GM12878 (cell line): ENCODE data around the gene ACTL6B. TPM values are rescaled to one million over a fixed set of nuclear protein-coding genes. Genes with fewer than 3 reads are reported as not detected.

Experiments used
- ATAC-seq: fragments of 200-7000 bp; cut with Tn5 transposase; 3 replicates; pipeline ENCODE4 v1.9.1; 2020; ENCODE audit warnings: mild to moderate bottlenecking, moderate library complexity
- BruUV-seq: library from RNA; stranded (reverse); fragments of 400-500 nt; replicated peaks from 2 replicates; lab custom pipeline; 2021; lab: Mats Ljungman, UMichigan
- CTCF ChIA-PET: fragments of 300-600 bp; sonication (Branson Sonifier 250); formaldehyde crosslinking; extraction: SDS; loops from one replicate; lab custom pipeline; 2021; ENCODE audit warnings: inconsistent platforms; lab: Yijun Ruan, JAX
- POLR2A ChIA-PET: fragments of 350-600 bp; formaldehyde crosslinking; extraction: SDS; loops from one replicate; lab custom pipeline; 2021; ENCODE audit warnings: inconsistent platforms; lab: Charles Lee
- RAD21 ChIA-PET: fragments of 300-600 bp; sonication (Branson Sonifier 250); formaldehyde crosslinking; loops from one replicate; lab custom pipeline; 2023; ENCODE audit warnings: antibody characterized with exemption; ENCODE audit not compliant: unreplicated experiment; lab: Charles Lee
- SMC1A ChIA-PET: fragments of 300-600 bp; sonication (Branson Sonifier 250); formaldehyde crosslinking; loops from one replicate; lab custom pipeline; 2023; ENCODE audit not compliant: unreplicated experiment, uncharacterized antibody; lab: Charles Lee
- DNase-seq: peaks from one replicate; pipeline ENCODE4 v3.0.0-alpha.2; 2011; ENCODE audit warnings: low read depth, low spot score
- FAIRE-seq: peaks from 3 replicates; lab custom pipeline; 2011; peaks lifted over from hg19 to GRCh38; lab: Jason Lieb, UNC
- H2AFZ ChIP-seq: 2 replicates; pipeline ENCODE4 v1.6.0; 2011; ENCODE audit warnings: low read depth, low read length, control low read depth; ENCODE audit not compliant: control insufficient read depth
- H3K27ac ChIP-seq: 2 replicates; pipeline ENCODE4 v1.5.1; 2011; ENCODE audit warnings: control low read depth; ENCODE audit not compliant: control insufficient read depth, insufficient read depth
- H3K27me3 ChIP-seq, 2 experiments: replicated peaks in 1 of 2; 2 replicates each; pipeline versions ENCODE4 v1.6.0 to v1.6.1; 2011; ENCODE audit warnings: low read length in 1 of 2; ENCODE audit not compliant: control insufficient read depth in 2 of 2, insufficient read depth in 2 of 2
- H3K36me3 ChIP-seq, 2 experiments: 2 replicates each; pipeline ENCODE4 v1.5.1; 2011; ENCODE audit warnings: low read length in 1 of 2; ENCODE audit not compliant: control insufficient read depth in 2 of 2, insufficient read depth in 2 of 2
- H3K4me1 ChIP-seq: 2 replicates; pipeline ENCODE4 v1.6.1; 2011; ENCODE audit warnings: mild to moderate bottlenecking, low read length, moderate library complexity, mixed read lengths; ENCODE audit not compliant: control insufficient read depth, insufficient read depth
- H3K4me2 ChIP-seq: 2 replicates; pipeline ENCODE4 v1.6.0; 2011; ENCODE audit warnings: control low read depth; ENCODE audit not compliant: control insufficient read depth, insufficient read depth
- H3K4me3 ChIP-seq: fragments of 200-600 bp; sonication (generic); 2 replicates; pipeline ENCODE4 v1.5.1; 2016
- H3K79me2 ChIP-seq: 2 replicates; pipeline ENCODE4 v1.6.0; 2011; ENCODE audit warnings: low read length; ENCODE audit not compliant: control insufficient read depth, insufficient read depth
- H3K9ac ChIP-seq: 2 replicates; pipeline ENCODE4 v1.8.0; 2011; ENCODE audit warnings: low read length, control low read depth, mixed read lengths; ENCODE audit not compliant: control insufficient read depth, insufficient read depth
- H3K9me3 ChIP-seq: replicated peaks from 3 replicates; pipeline ENCODE4 v1.5.1; 2011; ENCODE audit warnings: mild to moderate bottlenecking, low read length; ENCODE audit not compliant: control insufficient read depth, insufficient read depth
- H4K20me1 ChIP-seq: 2 replicates; pipeline ENCODE4 v1.6.0; 2011; ENCODE audit not compliant: control insufficient read depth, insufficient read depth
- BACH1 ChIP-seq: fragments of 450-650 bp; IDR thresholded peaks from 2 replicates; pipeline ENCODE4 v1.6.1; 2017; ENCODE audit warnings: mild to moderate bottlenecking, borderline replicate concordance
- CEBPZ ChIP-seq: fragments of 150-350 bp; IDR thresholded peaks from 2 replicates; pipeline ENCODE4 v1.6.1; 2016; ENCODE audit warnings: low read depth, low read length
- GATAD2B ChIP-seq: fragments of 450-650 bp; conservative IDR thresholded peaks from 2 replicates; pipeline ENCODE4 v1.6.1; 2017; ENCODE audit warnings: low read depth, mild to moderate bottlenecking, moderate library complexity
- LARP7 ChIP-seq: fragments of 450-650 bp; IDR thresholded peaks from 2 replicates; pipeline ENCODE4 v1.6.1; 2017; ENCODE audit warnings: mild to moderate bottlenecking
- MXI1 ChIP-seq: fragments of 150-350 bp; IDR thresholded peaks from 2 replicates; pipeline ENCODE4 v1.6.1; 2011; ENCODE audit warnings: low read depth, mild to moderate bottlenecking, inconsistent platforms, low read length, improper control_type of control experiment
- NR2C1 ChIP-seq: fragments of 450-650 bp; IDR thresholded peaks from 2 replicates; pipeline ENCODE4 v1.6.1; 2017; ENCODE audit warnings: antibody characterized with exemption, mild to moderate bottlenecking, moderate library complexity
- NRF1 ChIP-seq: conservative IDR thresholded peaks from 2 replicates; pipeline ENCODE4 v1.6.1; 2011; ENCODE audit warnings: mild to moderate bottlenecking, low read depth, low read length, improper control_type of control experiment
- RAD21 ChIP-seq: IDR thresholded peaks from 2 replicates; pipeline ENCODE4 v1.6.1; 2011; ENCODE audit warnings: mild to moderate bottlenecking, low read depth, low read length, moderate library complexity; ENCODE audit not compliant: insufficient read depth
- SMC3 ChIP-seq: IDR thresholded peaks from 2 replicates; pipeline ENCODE4 v1.6.1; 2011; ENCODE audit warnings: low read length, improper control_type of control experiment, borderline replicate concordance
- SP1 ChIP-seq: IDR thresholded peaks from one replicate; pipeline ENCODE4 v1.6.1; 2011; ENCODE audit warnings: low read depth, low read length
- WGBS: methylation state at CpG from one replicate; pipeline ENCODE4 v1.1.6; 2016; ENCODE audit warnings: low lambda C conversion rate; ENCODE audit not compliant: insufficient replicate concordance, insufficient coverage; ENCODE audit errors: missing lambda C conversion rate; 5-methylcytosine and 5-hydroxymethylcytosine counted together
- in situ Hi-C: fragments of 300-500 bp; cut with MboI; formaldehyde crosslinking; loops from 9 replicates; pipeline ENCODE4 v1.14.3; 2018; ENCODE audit warnings: mixed read lengths
- intact Hi-C: fragments of 100-400 bp; cut with micrococcal nuclease; formaldehyde crosslinking; loops from one replicate; pipeline ENCODE4 v1.14.2; 2022; ENCODE audit not compliant: unreplicated experiment
- polyA plus RNA-seq, 11 experiments: library from polyadenylated mRNA; depleted of rRNA in 4 of 11; unstranded in 6 of 11; stranded (reverse) in 5 of 11; fragments of >200 nt; fragmentation: Nextera tagmentation in 4 of 11; fragmentation: Illumina TruSeq in 1 of 11; extraction: Ambion mirVana in 4 of 11; extraction: Trizol in 1 of 11; gene quantifications; 1 replicate in 1 of 11; 2 replicates in 10 of 11; pipeline versions ENCODE4 v1.2.1 to v1.2.3, GENCODE V29; 2011 to 2016; ENCODE audit warnings: inconsistent platforms in 2 of 11, missing spikeins in 2 of 11, low read depth in 1 of 11
- total RNA-seq, 4 experiments: library from RNA; depleted of rRNA in 3 of 4; stranded (reverse); fragments of >200 nt in 3 of 4; fragmentation: Illumina TruSeq in 1 of 4; extraction: Trizol in 1 of 4; gene quantifications; 2 replicates each; pipeline versions ENCODE4 v1.2.1 to v1.2.3, GENCODE V29; 2013 to 2021
- TF ChIP-seq, protein P1 (sequence below), 3 experiments: IDR thresholded peaks in 2 of 3; conservative IDR thresholded peaks in 1 of 3; 2 replicates each; pipeline ENCODE4 v1.5.1; 2011; ENCODE audit warnings: low read depth in 3 of 3, low read length in 3 of 3, mild to moderate bottlenecking in 3 of 3, control low read depth in 2 of 3, moderate library complexity in 2 of 3, inconsistent platforms in 1 of 3, mixed read lengths in 1 of 3; ENCODE audit not compliant: control insufficient read depth in 2 of 3, insufficient read depth in 1 of 3; ENCODE audit errors: extremely low read depth in 1 of 3

Gene ACTL6B
- total and polyA plus RNA-seq, 10 of the 15 experiments (the other 5 are each of a cell fraction or from before 2014, with no cell fraction given): not detected

DNA sequence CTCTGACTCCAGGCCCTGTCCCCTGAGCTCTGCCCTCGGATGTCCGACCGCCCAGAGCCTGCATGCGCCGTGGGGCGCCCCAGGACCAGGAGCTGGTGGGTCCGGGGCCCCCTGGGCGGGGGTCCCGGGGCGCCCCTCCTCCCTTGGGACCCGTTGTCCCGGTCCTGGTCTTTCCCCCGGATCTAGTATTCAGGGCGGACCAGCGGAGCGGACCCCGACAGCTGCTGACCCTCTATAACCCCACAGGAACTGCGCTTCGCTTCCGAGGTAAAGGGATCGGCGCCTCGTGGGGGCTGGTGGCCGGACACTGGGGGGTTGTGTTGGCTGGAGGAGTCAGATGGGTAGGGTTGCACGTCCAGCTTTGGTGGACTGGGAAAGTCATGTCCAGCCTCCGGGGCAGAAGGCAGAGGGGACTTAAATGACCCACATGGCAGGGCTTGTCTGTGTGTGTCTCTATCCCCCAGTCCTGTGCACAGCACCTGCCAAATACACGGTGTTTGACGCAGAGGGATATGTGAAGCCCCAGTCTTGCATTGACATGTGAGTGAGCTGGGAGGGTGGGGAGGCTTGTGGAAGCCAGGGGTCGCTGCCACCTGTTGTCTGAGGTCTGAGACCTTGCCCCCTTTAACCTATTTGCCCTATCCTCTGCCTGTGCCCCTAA, 43.4 kb downstream of the ACTL6B start:
- FAIRE-seq: no peak
- Histone ChIP-seq H3K36me3 (no peaks in the 10 kb centered on the region), H3K27ac (peak overlapping the region; percentile 97; the same call in 1 of the 2 replicates), H3K4me1 (peaks cover 5% of the 10 kb centered on the region), H3K9me3 (no peaks in the 10 kb centered on the region)
- peak; percentile 9; the same call in 2 of the 3 replicates for ATAC-seq
- in situ Hi-C loops: no loop called here
- TF ChIP-seq CEBPZ (no peak), SMC3 (peak; percentile 8; the same call in 1 of the 2 replicates), SP1 (no peak), BACH1 (no peak), GATAD2B (0 out of 2 replicates have a peak, but pooled peaks have one; percentile 39), RAD21 (0 out of 2 replicates have a peak, but pooled peaks have one; percentile 6), NR2C1 (no peak), MXI1 (0 out of 2 replicates have a peak, but pooled peaks have one; percentile 7), NRF1 (no peak), LARP7 (0 out of 2 replicates have a peak, but pooled peaks have one; percentile 39)
- TF ChIP-seq, protein P1, sequence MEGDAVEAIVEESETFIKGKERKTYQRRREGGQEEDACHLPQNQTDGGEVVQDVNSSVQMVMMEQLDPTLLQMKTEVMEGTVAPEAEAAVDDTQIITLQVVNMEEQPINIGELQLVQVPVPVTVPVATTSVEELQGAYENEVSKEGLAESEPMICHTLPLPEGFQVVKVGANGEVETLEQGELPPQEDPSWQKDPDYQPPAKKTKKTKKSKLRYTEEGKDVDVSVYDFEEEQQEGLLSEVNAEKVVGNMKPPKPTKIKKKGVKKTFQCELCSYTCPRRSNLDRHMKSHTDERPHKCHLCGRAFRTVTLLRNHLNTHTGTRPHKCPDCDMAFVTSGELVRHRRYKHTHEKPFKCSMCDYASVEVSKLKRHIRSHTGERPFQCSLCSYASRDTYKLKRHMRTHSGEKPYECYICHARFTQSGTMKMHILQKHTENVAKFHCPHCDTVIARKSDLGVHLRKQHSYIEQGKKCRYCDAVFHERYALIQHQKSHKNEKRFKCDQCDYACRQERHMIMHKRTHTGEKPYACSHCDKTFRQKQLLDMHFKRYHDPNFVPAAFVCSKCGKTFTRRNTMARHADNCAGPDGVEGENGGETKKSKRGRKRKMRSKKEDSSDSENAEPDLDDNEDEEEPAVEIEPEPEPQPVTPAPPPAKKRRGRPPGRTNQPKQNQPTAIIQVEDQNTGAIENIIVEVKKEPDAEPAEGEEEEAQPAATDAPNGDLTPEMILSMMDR (IDR thresholded peaks at IDR 0.05 in 2 of 3, conservative IDR thresholded peaks at IDR 0.05 in 1 of 3; ENCODE audit: control insufficient read depth in 2 of 3, extremely low read depth in 1 of 3, insufficient read depth in 1 of 3, low read depth in 3 of 3, low read length in 3 of 3): 0 out of 6 replicates have a peak, but pooled peaks of 2 of the 3 experiments have one; percentile 2 to 5
- TF ChIP-seq, all 136 proteins: peak for 6
- intact Hi-C loops: loop anchor here (2.0 to 5.0 kb wide), 2 partner anchors 60 to 84 kb away; partner anchors contain the start of gene GNB2
- ChIA-PET SMC1A (interaction anchor here (0.6 to 2.4 kb wide), 8 partner anchors 14 to 148 kb away, joined by 3 to 10 read pairs (median 4); partner anchors contain the start of genes FBXO24, LRCH4 and POP7), RAD21 (interaction anchor here (0.7 to 2.2 kb wide), 13 partner anchors 17 to 190 kb away, joined by 3 to 15 read pairs (median 3); partner anchors contain the start of genes FBXO24, LRCH4 and POP7), CTCF (interaction anchor here (0.6 to 6.6 kb wide), 18 partner anchors 10 to 239 kb away, joined by 3 to 35 read pairs (median 4); partner anchors contain the start of genes FBXO24, LRCH4, PCOLCE and POP7), POLR2A (interaction anchor here (0.6 to 2.2 kb wide), 17 partner anchors 9 to 779 kb away, joined by 3 to 28 read pairs (median 4); partner anchors contain the start of genes AGFG2, FBXO24, GNB2 and LRCH4)
- H3K27me3 ChIP-seq: peaks cover 0 to 3% of the 10 kb centered on the region in 2 experiments; a peak in 2 of 4 replicates
- H3K4me2 ChIP-seq: peak overlapping the region; percentile 100
- H3K9ac ChIP-seq: peak overlapping the region; percentile 88
- peak overlapping the region; percentile 79 for H2AFZ ChIP-seq
- H3K79me2 ChIP-seq: no peaks in the 10 kb centered on the region
- DNase-seq: no peak
- H3K4me3 ChIP-seq: peak overlapping the region; percentile 75
- WGBS: under 1% methylated on average over 26 of the region's 29 CpGs
- BruUV-seq: no TSS peak
- H4K20me1 ChIP-seq: no peaks in the 10 kb centered on the region
